ENCODE results near the gene ZNF428. TPM values are rescaled to one million over a fixed set of nuclear protein-coding genes. Genes with fewer than 3 reads are reported as not detected.

The ZNF428 gene
- total and polyA plus RNA-seq, 2 donors from 2014 or later: 44.3 to 95.4 TPM

- FAIRE-seq (no peak), DNase-seq (no peak)
- peaks cover 0 to 4% (median 3%) of the 10 kb centered on the region in 3 donors for H3K4me1 ChIP-seq (ENCODE audit: control insufficient read depth in 2 of 3, insufficient read depth in 2 of 3, low read depth in 1 of 3, low read length in 3 of 3)
- peaks cover 0 to 6% (median 0%) of the 10 kb centered on the region in 3 donors for H3K36me3 ChIP-seq (ENCODE audit: control insufficient read depth in 2 of 3, insufficient read depth in 3 of 3, low read length in 3 of 3)
- intact Hi-C loops (cut with DNase I): no loop called here
- H3K9me3 ChIP-seq (ENCODE audit: control insufficient read depth in 2 of 3, insufficient read depth in 1 of 3, low read length in 3 of 3): no peaks in the 10 kb centered on the region
- no peaks in the 10 kb centered on the region for H3K27me3 ChIP-seq (ENCODE audit: control insufficient read depth, insufficient read depth, low read length)
- no peak overlapping the region for H3K9ac ChIP-seq (ENCODE audit: low read length in 3 of 3)
- TF ChIP-seq, protein P1, sequence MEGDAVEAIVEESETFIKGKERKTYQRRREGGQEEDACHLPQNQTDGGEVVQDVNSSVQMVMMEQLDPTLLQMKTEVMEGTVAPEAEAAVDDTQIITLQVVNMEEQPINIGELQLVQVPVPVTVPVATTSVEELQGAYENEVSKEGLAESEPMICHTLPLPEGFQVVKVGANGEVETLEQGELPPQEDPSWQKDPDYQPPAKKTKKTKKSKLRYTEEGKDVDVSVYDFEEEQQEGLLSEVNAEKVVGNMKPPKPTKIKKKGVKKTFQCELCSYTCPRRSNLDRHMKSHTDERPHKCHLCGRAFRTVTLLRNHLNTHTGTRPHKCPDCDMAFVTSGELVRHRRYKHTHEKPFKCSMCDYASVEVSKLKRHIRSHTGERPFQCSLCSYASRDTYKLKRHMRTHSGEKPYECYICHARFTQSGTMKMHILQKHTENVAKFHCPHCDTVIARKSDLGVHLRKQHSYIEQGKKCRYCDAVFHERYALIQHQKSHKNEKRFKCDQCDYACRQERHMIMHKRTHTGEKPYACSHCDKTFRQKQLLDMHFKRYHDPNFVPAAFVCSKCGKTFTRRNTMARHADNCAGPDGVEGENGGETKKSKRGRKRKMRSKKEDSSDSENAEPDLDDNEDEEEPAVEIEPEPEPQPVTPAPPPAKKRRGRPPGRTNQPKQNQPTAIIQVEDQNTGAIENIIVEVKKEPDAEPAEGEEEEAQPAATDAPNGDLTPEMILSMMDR (IDR thresholded peaks at IDR 0.05; ENCODE audit: borderline replicate concordance, extremely low read depth, insufficient read depth): no peak
- H3K4me3 ChIP-seq (ENCODE audit: low read length in 3 of 3): no peak overlapping the region
- H3K27ac ChIP-seq (ENCODE audit: low read depth in 2 of 2, low read length in 2 of 2): no peak overlapping the region
These were observed 49.8 kb downstream of the ZNF428 start for GRCh38 chr19:43569657-43570056.

- Histone ChIP-seq H3K36me3 (ENCODE audit: control insufficient read depth in 2 of 3, insufficient read depth in 3 of 3, low read length in 3 of 3) (peaks cover 6 to 12% (median 7%) of the 10 kb centered on the region in 3 donors), H3K27me3 (ENCODE audit: control insufficient read depth, insufficient read depth, low read length) (no peaks in the 10 kb centered on the region), H3K9me3 (ENCODE audit: control insufficient read depth in 2 of 3, insufficient read depth in 1 of 3, low read length in 3 of 3) (no peaks in the 10 kb centered on the region), H3K27ac (ENCODE audit: low read depth in 2 of 2, low read length in 2 of 2) (no peak overlapping the region), H3K4me1 (ENCODE audit: control insufficient read depth in 2 of 3, insufficient read depth in 2 of 3, low read depth in 1 of 3, low read length in 3 of 3) (peaks cover 0 to 4% (median 4%) of the 10 kb centered on the region in 3 donors), H3K9ac (ENCODE audit: low read length in 3 of 3) (no peak overlapping the region), H3K4me3 (ENCODE audit: low read length in 3 of 3) (no peak overlapping the region)
- no peak for FAIRE-seq
- TF ChIP-seq, protein P1 (IDR thresholded peaks at IDR 0.05; ENCODE audit: borderline replicate concordance, extremely low read depth, insufficient read depth): no peak
- intact Hi-C loops (cut with DNase I): no loop called here
- DNase-seq: no peak
These were observed 54.6 kb downstream of the ZNF428 start for GRCh38 chr19:43564800-43565199.

DNA sequence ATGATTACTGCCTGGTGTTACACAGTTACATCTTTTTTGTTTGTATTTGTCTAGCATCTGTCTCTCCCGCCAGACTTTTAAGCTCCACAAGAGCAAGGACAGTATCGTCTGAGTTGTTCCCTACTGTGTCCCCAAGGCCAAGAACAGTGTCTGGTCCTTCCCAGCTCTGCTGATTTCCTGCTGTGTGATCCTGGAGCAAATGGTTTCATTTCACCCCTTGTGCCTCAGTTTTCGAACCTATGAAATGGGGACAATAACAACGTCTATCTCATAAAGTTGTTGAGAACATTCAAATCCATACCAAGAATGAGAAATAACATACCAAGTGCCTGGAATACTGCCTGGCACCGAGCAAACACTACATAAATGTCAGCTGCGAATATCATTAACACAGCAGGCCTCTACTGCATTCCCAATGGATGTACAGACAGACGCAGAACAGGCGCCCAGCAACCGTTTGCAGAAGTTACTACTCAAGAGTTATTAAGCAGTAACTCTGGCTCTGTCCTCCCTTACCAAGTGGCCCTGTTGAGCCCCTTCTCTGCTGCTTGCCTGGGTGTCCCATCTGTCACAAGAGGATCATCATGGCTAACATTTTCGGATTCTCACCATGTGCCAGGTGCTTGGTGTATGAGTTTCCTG, 55.5 kb downstream of the ZNF428 start:
- no peak for FAIRE-seq

More for the DNA sequence above, 55.5 kb downstream of the ZNF428 start:
- peaks cover 0 to 4% (median 4%) of the 10 kb centered on the region in 3 donors for H3K4me1 ChIP-seq (ENCODE audit: control insufficient read depth in 2 of 3, insufficient read depth in 2 of 3, low read depth in 1 of 3, low read length in 3 of 3)
- intact Hi-C loops (cut with DNase I): no loop called here
- DNase-seq: no peak
- H3K9me3 ChIP-seq (ENCODE audit: control insufficient read depth in 2 of 3, insufficient read depth in 1 of 3, low read length in 3 of 3): no peaks in the 10 kb centered on the region
- H3K4me3 ChIP-seq (ENCODE audit: low read length in 3 of 3): no peak overlapping the region
- peaks cover 6 to 12% (median 7%) of the 10 kb centered on the region in 3 donors for H3K36me3 ChIP-seq (ENCODE audit: control insufficient read depth in 2 of 3, insufficient read depth in 3 of 3, low read length in 3 of 3)
- TF ChIP-seq, protein P1 (IDR thresholded peaks at IDR 0.05; ENCODE audit: borderline replicate concordance, extremely low read depth, insufficient read depth): no peak
- no peak overlapping the region for H3K9ac ChIP-seq (ENCODE audit: low read length in 3 of 3)
- no peak overlapping the region for H3K27ac ChIP-seq (ENCODE audit: low read depth in 2 of 2, low read length in 2 of 2)
- no peaks in the 10 kb centered on the region for H3K27me3 ChIP-seq (ENCODE audit: control insufficient read depth, insufficient read depth, low read length)

All from kidney (tissue), 14 donors.